Lower lobe of right lung (tissue), 2 donors: ENCODE data around the gene AZIN2. TPM values are rescaled to one million over a fixed set of nuclear protein-coding genes. Genes with fewer than 3 reads are reported as not detected.
"Not testable (repeated sequence)": the region's sequence is repeated elsewhere in the genome, so short reads cannot be mapped to it uniquely, and the experiment has no call there.

Experiments
- ATAC-seq, 2 donors: fragments of 200-7000 bp; cut with Tn5 transposase; one replicate each; pipeline ENCODE4 v1.9.1; 2020 to 2022; ENCODE audit warnings: mild to moderate bottlenecking in 2 of 2, moderate library complexity in 2 of 2
- DNase-seq: peaks from one replicate; pipeline ENCODE4 v3.0.0-alpha.2; 2020
- H3K27ac ChIP-seq: fragments of 200-600 bp; one replicate; pipeline ENCODE4 v1.8.0; 2022
- H3K27me3 ChIP-seq: fragments of 200-600 bp; one replicate; pipeline ENCODE4 v1.8.0; 2022; ENCODE audit warnings: low read depth
- H3K36me3 ChIP-seq: fragments of 200-600 bp; one replicate; pipeline ENCODE4 v1.8.0; 2022; ENCODE audit warnings: mild to moderate bottlenecking
- H3K4me1 ChIP-seq: fragments of 200-600 bp; one replicate; pipeline ENCODE4 v1.8.0; 2022
- H3K4me3 ChIP-seq: fragments of 200-600 bp; one replicate; pipeline ENCODE4 v1.8.0; 2022; ENCODE audit warnings: mild to moderate bottlenecking
- H3K9me3 ChIP-seq: fragments of 200-600 bp; one replicate; pipeline ENCODE4 v1.8.0; 2022
- intact Hi-C: fragments of 100-400 bp; cut with DNase I; formaldehyde crosslinking; loops from one replicate; pipeline ENCODE4 v1.11.0; 2022
- total RNA-seq: library from RNA; stranded (reverse); fragmentation: NEBNext Ultra II Directional; extraction: Animal tissue kit (Norgen Biotek cat#: 25700); gene quantifications from one replicate; pipeline ENCODE4 v1.2.1, GENCODE V29; 2021
- TF ChIP-seq, protein P1 (sequence below): fragments of 200-600 bp; IDR thresholded peaks from one replicate; pipeline ENCODE4 v1.8.0; 2022; ENCODE audit warnings: antibody characterized with exemption, mild to moderate bottlenecking
- donor health status: DM: no; HTN: yes; CAD: no; lungs with severe emphysema.

AZIN2 gene
- total RNA-seq, 1 donor from 2014 or later, result 2.4 TPM

DNA sequence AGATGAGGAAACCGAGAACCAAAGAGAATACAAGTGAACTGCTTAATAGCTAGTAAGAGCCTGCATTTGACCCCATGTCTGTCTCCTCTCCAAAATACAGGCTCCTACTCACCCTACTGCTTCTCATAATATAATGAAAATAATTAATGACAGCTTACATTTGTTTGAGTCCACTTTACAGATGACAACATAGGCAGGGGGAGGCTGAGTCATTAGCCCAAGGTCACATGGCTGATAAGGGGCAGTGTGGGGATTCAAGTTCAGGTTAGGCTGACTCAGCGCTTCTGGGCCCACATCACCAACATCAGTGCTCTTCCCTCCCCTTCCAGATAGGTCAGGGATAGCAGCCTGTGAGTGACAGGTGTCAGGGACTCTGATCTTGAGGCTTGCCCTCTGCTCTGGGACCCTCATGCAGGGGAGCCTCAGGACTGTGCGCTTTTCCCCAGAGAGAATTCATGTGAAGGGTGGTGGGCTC is 16.2 kb downstream of the AZIN2 start:
- ATAC-seq (no peak), DNase-seq (no peak)
- intact Hi-C loops, result no loop called here
- H3K27me3 ChIP-seq, result no peaks in the 10 kb centered on the region
- H3K4me1 ChIP-seq, result peaks cover 17% of the 10 kb centered on the region
- no peak overlapping the region for H3K27ac ChIP-seq
- TF ChIP-seq, protein P1, sequence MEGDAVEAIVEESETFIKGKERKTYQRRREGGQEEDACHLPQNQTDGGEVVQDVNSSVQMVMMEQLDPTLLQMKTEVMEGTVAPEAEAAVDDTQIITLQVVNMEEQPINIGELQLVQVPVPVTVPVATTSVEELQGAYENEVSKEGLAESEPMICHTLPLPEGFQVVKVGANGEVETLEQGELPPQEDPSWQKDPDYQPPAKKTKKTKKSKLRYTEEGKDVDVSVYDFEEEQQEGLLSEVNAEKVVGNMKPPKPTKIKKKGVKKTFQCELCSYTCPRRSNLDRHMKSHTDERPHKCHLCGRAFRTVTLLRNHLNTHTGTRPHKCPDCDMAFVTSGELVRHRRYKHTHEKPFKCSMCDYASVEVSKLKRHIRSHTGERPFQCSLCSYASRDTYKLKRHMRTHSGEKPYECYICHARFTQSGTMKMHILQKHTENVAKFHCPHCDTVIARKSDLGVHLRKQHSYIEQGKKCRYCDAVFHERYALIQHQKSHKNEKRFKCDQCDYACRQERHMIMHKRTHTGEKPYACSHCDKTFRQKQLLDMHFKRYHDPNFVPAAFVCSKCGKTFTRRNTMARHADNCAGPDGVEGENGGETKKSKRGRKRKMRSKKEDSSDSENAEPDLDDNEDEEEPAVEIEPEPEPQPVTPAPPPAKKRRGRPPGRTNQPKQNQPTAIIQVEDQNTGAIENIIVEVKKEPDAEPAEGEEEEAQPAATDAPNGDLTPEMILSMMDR, result no peak
- no peaks in the 10 kb centered on the region for H3K36me3 ChIP-seq
- no peak overlapping the region for H3K4me3 ChIP-seq
- no peaks in the 10 kb centered on the region for H3K9me3 ChIP-seq

DNA sequence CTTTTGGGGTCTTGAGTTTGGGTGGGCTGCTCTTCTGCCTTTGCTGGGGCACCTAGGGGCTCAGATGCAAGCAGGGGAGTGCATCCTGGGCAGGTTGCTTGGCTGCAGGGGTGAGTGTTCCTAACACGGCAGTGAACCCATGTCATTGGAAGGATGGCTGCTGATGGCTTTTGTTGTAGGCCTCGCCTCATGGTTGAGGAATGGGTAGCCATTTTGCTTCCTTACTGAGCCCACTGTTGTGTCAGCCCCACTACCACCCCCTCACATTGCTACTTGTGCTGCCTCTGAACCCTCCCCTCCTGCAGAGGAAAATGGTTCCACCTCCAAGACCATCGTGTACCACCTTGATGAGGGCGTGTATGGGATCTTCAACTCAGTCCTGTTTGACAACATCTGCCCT is 16.8 kb downstream of the AZIN2 start:
- Histone ChIP-seq H3K9me3 (no peaks in the 10 kb centered on the region), H3K27me3 (no peaks in the 10 kb centered on the region), H3K36me3 (no peaks in the 10 kb centered on the region), H3K27ac (no peak overlapping the region), H3K4me1 (peaks cover 17% of the 10 kb centered on the region), H3K4me3 (no peak overlapping the region)
- DNase-seq, result no peak
- TF ChIP-seq, protein P1, result no peak
- intact Hi-C loops, result no loop called here
- ATAC-seq, result no peak

DNA sequence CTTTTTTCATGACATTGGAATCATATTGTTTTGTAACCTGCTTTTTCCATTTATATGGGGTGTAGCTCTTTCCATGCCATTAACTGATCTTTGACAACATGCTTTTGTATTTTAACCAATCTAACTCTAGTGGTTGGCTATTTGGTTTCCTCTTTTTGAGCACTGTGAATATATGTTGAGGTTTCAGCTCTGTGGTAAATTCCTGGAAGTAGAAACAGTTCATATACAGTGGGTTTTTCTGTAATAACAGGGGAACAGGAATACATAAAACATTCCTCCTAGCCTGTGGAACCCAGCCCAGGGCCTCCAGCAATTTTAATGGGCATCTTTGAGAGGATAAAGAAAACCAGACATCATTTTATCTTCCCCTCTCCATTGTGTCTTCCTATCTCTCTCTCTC is 17.4 kb downstream of the AZIN2 start:
- H3K4me1 ChIP-seq, result peaks cover 17% of the 10 kb centered on the region
- H3K27me3 ChIP-seq, result no peaks in the 10 kb centered on the region
- no peaks in the 10 kb centered on the region for H3K36me3 ChIP-seq
- H3K9me3 ChIP-seq, result no peaks in the 10 kb centered on the region
- H3K27ac ChIP-seq, result peak overlapping the region; percentile 20
- DNase-seq (no peak), ATAC-seq (no peak)
- TF ChIP-seq, protein P1, result no peak
- no peak overlapping the region for H3K4me3 ChIP-seq
- intact Hi-C loops, result no loop called here

DNA sequence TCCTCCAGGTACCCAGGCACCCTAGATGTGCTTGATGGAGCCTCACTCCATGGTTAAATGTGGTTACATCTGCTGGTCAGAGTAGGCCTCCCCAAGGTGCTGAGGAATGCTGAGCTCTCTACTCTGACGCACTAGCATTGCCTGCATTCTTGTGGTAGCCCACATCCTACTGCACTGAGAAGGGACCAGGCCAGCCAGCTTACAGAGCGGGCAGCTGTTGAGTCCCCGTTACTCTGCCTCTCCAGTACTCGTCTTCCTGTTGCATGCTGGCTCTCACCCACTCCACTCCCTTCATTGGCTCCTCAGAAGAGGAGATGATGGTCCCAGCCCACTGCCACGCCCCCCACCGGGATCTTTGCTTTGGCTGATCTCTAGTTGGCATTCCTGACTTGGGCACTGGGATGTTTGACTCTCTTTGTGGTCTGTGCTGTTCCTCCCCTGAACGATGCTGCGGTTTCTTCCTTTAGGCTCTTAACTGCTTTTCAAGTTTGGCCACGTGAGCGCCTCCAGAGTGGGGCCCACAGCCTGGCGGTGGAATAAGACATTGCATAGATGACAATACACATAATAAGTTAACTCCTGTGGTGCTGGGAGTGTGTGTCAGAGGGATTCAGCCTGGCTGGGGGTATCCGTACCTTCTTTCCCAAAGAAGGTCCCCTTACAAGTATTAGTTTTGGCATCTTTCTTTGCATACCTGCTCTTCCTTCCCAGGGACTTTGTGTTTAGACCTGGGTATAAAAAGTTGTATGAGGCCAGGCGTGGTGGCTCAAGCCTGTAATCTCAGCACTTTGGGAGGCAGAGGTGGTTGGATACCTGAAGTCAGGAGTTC is 18.6 kb downstream of the AZIN2 start:
- intact Hi-C loops, result no loop called here
- no peaks in the 10 kb centered on the region for H3K27me3 ChIP-seq
- no peaks in the 10 kb centered on the region for H3K36me3 ChIP-seq
- TF ChIP-seq, protein P1, result peak; percentile 27
- H3K27ac ChIP-seq, result peak overlapping the region; percentile 20
- H3K4me3 ChIP-seq, result no peak overlapping the region
- DNase-seq (peak; percentile 67), ATAC-seq (peak; percentile 88 to 94)
- H3K4me1 ChIP-seq, result peaks cover 17% of the 10 kb centered on the region
- no peaks in the 10 kb centered on the region for H3K9me3 ChIP-seq

GRCh38 chr1:33100119-33100415 is 19.1 kb downstream of the AZIN2 start:
- peaks cover 17% of the 10 kb centered on the region for H3K4me1 ChIP-seq
- DNase-seq, H3K9me3 ChIP-seq, H3K4me3 ChIP-seq, H3K36me3 ChIP-seq, H3K27ac ChIP-seq, ATAC-seq, H3K27me3 ChIP-seq, intact Hi-C loops: not testable (repeated sequence)

DNA sequence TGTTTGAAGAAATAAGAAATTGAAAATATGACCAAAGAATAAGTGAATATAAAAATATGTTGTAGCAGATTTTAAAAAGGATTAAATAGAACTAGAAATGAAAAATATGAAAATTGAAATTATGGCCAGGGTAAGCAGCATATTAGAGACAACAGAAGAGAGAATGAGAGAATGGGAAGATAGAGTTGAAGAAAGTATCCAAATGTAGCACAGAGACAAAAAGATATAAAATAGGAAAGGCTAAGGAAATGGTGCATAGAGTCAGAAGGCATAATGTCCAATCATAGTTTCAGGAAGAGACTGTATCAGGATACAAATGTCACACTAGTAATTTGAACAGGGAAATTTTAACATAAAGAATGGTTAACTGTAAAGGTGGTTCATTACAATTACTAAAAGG is 29.5 kb downstream of the AZIN2 start:
- Histone ChIP-seq H3K9me3 (no peaks in the 10 kb centered on the region), H3K27me3 (no peaks in the 10 kb centered on the region), H3K4me3 (no peak overlapping the region), H3K4me1 (no peaks in the 10 kb centered on the region), H3K27ac (no peak overlapping the region), H3K36me3 (no peaks in the 10 kb centered on the region)
- TF ChIP-seq, protein P1, result no peak
- no peak for ATAC-seq
- intact Hi-C loops, result no loop called here
- no peak for DNase-seq
